ENCODE results near the gene EXD3.
A peak's percentile ranks its signal among the peaks of the same experiment; 100 is the strongest.

The EXD3 gene

DNA sequence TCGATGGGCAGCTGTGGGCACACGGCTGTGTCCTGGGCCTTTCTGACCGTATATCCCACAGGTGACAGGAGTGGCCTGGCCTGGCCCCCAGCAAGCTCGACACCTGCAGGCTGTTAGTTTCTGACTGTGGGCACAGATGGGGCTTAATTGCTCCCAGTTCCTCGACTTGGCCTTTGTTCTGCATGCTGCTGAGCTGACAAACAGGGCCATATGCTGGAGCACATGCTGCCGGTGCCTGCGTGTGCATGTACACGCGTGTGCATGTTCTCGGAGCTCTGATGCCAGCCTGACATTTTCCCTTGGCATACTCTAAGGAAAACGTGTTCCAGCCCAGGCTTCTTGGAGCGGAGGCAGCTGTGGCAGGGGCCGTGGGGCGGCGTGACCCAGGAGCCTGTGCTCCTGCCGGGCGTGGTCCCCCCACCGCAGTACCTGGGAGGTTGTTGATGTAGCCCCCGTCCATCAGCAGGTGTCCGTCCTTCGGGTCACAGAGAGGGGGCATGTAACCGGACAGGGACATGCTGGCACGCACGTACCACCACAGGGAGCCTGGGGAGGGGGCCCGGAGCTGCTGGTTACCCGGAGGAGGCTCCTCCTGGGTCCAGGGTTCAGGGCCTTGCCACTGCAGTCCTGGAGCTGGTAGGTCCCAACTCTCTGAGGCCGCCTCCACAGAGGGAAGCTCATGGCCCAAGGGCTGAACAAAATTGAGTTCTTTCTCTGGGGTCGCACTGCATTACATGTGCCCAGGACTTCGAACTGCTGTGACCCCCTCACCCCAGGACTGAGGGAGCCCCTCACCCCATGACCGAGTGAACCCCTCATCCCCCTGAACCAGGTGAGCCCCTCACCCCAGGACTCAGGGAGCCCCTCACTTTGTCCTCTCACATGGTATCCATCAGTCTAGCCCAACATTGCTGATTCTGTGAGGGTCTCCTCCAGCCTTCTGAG lies 40.3 kb upstream of the EXD3 start:
- in situ Hi-C loops (cut with HindIII; ENCODE audit: low pct_unique_long_range_greater_than_20kb, low sequenced_read_pairs) = no loop called here
- TF ChIP-seq JUND (IDR thresholded peaks at IDR 0.05; ENCODE audit: low read depth) = no peak
- no peak for DNase-seq (ENCODE audit: low read depth in 1 of 2, low spot score in 1 of 2)

DNA sequence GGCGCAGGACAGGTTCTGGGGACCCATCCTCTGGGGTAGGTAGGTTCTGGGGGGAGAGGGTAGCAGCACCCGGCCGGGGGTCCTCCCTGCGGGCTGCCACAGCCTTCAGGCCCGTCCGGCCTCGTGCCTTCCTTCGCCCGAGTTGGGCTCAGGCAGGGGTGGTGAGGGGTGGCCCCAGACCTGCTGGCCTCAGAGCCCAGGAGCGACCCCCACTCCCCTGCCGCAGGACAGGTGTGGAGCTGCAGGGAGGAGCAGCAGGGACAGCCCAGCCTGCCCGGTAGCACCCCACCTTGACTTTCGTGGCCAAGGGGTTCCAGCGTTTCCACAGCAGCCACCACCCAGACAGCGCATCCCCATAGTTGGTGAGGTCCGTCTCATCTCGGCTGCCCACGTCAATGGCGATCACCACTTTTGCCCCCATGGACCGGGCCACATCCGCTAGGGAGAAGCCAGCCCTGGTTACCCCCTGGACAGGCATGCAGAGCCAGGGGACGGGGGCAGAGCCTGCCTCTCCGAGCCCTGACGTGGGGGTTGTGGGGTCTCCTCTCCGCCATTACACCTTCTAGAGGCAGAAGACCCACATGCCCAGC lies 39.5 kb upstream of the EXD3 start:
- no peak for TF ChIP-seq JUND (IDR thresholded peaks at IDR 0.05; ENCODE audit: low read depth)
- DNase-seq (ENCODE audit: low read depth in 1 of 2, low spot score in 1 of 2) = no peak
- in situ Hi-C loops (cut with HindIII; ENCODE audit: low pct_unique_long_range_greater_than_20kb, low sequenced_read_pairs) = no loop called here

DNA sequence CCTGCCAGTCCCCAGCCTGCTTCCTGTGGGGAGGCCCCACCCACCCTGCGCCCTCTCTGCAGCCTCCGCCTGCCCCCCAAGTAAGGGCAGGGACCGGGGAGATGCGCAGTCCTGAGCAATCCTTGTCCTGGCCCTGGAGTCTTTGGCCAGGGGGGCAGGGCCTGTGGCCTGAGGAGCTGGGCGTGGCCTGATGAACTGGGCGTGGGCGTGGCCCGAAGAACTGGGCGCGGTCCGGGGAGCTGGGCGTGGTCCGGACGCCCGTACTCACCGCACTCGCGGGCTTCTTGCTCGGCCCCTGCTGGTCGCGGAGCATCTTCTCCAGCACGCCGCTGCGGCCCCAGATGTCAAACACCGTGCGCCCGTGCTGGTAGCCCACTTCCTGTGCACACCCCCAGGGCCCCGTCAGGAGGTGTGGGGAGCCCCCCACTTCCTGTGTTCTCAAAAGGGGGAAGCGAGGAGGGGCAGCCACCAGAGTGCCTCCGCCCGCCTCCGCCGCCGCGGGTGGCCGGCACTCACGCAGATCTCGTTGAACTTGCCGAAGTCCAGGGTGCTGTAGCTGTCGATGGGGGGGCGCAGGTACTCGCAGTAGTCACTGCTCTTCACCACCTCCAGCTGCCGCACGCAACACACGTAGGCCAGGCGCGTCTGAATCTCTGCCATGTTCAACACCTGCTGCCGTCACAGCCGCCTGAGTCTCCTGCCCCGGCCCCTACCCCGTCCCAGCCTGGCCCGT lies 38.9 kb upstream of the EXD3 start:
- TF ChIP-seq JUND (IDR thresholded peaks at IDR 0.05; ENCODE audit: low read depth) = no peak
- in situ Hi-C loops (cut with HindIII; ENCODE audit: low pct_unique_long_range_greater_than_20kb, low sequenced_read_pairs) = no loop called here
- DNase-seq (ENCODE audit: low read depth in 1 of 2, low spot score in 1 of 2) = no peak

DNA sequence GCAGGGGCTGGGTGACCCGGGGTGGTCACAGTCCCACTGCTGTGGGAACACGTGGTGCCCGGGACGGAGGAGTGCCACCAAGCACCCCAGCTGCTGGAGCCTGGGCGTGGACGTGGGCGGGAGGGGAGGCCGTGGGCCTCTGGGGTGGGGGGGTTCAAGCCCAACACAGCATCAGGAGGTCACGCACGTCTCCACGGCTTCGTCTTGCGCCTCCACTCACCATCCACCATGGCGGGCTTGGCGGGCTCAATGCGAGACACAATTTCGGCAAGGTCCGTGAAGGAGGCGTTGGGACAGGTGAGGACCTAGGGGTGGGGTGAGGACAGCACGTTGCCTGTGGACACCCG lies 38.3 kb upstream of the EXD3 start:
- in situ Hi-C loops (cut with HindIII; ENCODE audit: low pct_unique_long_range_greater_than_20kb, low sequenced_read_pairs) = no loop called here
- no peak for TF ChIP-seq JUND (IDR thresholded peaks at IDR 0.05; ENCODE audit: low read depth)
- no peak for DNase-seq (ENCODE audit: low read depth in 1 of 2, low spot score in 1 of 2)

DNA sequence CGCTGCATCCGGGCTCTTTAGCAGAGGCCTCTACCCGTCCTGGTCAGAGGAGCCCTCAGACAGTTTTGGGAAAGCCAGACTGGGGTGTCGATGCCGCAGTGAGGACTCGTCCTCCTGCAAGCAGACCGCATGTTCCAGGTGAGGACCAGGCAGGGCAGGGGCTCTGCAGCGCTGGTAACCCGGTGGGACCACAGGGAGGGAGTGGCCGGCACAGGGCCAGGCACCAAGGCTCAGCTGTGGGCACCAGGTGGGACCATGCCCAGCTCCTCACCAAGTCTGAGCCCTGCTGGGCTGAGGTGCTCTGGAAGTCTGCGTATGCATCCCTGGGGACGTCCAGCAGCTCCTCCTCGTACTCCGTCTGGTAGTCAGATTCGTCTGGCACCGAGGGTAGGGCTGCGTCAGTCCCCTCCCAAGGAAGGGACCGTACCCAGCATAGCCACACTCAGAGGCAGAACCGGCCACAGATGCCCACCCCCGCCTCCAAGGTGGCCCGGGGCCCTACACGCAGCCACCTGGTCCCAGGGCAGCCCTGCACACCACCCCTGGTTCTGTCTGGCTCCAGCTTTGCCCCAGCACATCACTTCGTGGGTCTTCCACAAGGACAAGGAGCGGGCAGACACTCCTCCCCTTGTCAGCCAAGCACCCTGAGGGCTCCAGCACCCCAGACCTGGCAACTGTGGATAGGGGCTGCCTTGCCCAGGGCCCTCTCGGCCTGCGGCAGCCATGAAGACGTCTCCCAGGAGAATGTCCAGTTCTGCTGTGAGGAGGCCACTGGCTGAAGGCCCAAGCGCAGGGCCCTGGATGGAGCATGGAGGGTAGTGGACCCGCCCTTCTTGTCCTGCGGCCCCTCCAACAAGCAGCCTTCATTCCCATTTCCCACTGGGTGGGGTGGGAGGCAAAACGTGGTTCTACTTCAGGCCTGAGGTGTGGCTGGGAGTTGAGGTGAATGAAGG lies 37.7 kb upstream of the EXD3 start:
- no peak for DNase-seq (ENCODE audit: low read depth in 1 of 2, low spot score in 1 of 2)
- in situ Hi-C loops (cut with HindIII; ENCODE audit: low pct_unique_long_range_greater_than_20kb, low sequenced_read_pairs) = no loop called here
- TF ChIP-seq JUND (IDR thresholded peaks at IDR 0.05; ENCODE audit: low read depth) = no peak

DNA sequence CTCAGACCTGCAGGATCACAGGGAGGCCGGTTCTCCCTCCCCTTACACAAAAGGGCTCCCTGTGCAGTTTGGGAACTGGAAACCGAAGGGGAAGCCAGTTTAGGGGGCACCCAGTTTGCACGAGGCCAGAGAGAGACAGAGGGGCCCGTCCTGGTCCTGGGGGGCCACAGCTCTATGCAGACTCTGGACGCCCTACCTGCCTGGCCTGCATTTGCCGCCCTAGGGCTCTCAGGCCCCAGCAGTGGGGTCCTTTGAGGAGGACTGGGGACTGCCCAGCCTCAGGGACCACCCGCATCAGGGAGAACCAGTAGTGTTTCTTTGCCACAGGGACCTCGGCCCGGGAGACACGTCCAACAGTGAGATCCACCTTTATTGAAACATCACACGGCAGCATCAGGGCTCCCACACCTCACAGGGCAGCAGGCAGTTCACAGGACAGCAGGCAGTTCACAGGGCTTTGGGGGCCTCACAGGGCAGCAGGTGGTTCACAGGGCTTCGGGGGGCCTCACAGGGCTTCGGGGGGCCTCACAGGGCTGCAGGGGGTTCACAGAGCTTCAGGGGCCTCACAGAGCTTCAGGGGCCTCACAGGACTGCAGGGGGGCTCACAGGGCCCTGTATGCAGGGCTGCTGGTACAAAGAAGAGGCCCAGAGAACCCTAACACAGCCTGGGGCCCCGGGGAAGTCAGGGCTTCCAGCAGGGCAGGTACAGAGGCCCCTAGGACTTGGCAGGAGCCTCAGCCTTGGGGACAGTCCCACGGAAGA lies 36.8 kb upstream of the EXD3 start:
- in situ Hi-C loops (cut with HindIII; ENCODE audit: low pct_unique_long_range_greater_than_20kb, low sequenced_read_pairs) = no loop called here
- no peak for TF ChIP-seq JUND (IDR thresholded peaks at IDR 0.05; ENCODE audit: low read depth)
- DNase-seq (ENCODE audit: low read depth in 1 of 2, low spot score in 1 of 2) = no peak

DNA sequence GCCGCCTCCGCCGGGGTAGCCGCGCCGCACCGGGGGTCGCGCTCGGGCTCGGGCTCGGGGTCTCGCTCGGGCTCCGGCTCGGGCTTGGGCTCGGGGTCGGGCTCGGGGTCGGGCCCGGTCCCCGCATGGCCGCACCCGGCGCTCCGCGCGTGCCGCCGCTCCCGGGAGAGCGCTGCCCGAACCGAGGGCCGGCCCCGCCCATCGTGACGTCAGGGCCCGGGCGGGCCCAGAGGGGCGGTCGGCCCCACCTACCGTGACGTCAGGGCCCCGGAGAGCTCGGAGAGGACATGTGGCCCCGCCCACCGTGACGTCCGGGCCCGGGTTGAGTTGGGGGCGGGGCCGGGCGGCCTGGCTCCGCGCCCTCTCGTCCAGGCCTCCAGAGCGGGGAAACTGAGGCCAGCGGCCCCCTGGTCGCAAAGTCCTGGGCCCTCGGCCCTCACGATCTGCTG lies 36.2 kb upstream of the EXD3 start, which contains the start of gene NSMF:
NSMF (minus strand) TSS at position 183 of the 449 bp plus-strand sequence. CDS start 232 bp downstream, outside the sequence.
- TF ChIP-seq JUND (IDR thresholded peaks at IDR 0.05; ENCODE audit: low read depth) = no peak
- in situ Hi-C loops (cut with HindIII; ENCODE audit: low pct_unique_long_range_greater_than_20kb, low sequenced_read_pairs) = no loop called here

DNA sequence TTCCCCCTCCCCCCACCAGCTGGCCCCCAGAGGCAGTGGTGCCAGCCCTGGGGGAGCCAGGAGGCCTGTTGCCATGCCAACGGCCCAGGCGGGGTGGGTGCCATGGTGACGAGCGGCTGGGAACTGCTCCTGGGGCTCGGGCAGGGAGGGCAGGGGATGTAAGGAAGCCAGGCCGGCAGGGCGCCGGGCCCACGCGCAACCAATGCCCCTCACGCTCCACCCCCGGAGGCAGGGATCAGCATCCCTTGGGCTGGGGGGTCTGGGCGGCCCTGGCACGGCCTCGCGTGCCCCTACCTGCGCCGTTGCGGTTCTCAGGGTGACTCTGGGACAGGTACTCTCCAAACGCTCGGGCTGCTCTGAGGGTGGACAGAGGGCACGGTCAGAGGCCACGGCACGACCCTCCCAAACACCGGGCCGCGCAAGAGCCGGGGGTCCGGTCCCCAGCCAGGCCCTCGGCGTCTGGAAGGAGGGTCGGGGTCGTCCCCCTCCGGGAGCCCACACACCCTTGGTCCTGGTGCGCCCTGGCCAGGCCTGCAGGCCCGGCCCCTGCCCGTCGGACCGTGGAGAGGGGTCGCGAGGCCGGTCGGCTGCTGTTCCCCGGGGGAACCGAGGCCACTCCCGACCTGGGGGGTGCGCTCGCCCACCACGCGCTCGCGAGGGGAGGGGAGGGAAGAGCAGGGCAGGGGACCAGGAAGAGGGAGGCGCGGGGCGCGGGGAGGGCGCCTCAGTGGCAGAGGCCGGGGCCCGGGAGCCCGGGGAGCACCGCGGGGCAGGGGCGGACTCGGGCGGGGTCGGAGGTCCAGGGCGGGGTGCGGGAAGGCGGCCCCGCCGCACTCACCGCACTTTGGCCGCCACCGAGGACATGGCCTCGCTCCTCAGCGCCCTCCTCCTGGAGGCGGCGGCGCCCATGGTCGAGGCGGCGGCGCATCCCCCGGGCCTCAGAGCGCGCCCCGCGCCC lies 35.5 kb upstream of the EXD3 start:
- in situ Hi-C loops (cut with HindIII; ENCODE audit: low pct_unique_long_range_greater_than_20kb, low sequenced_read_pairs) = no loop called here

More for the DNA sequence above, 36.2 kb upstream of the EXD3 start, which contains the start of gene NSMF:
- peak; percentile 95 to 100 for DNase-seq (ENCODE audit: low read depth in 1 of 2, low spot score in 1 of 2)

DNA sequence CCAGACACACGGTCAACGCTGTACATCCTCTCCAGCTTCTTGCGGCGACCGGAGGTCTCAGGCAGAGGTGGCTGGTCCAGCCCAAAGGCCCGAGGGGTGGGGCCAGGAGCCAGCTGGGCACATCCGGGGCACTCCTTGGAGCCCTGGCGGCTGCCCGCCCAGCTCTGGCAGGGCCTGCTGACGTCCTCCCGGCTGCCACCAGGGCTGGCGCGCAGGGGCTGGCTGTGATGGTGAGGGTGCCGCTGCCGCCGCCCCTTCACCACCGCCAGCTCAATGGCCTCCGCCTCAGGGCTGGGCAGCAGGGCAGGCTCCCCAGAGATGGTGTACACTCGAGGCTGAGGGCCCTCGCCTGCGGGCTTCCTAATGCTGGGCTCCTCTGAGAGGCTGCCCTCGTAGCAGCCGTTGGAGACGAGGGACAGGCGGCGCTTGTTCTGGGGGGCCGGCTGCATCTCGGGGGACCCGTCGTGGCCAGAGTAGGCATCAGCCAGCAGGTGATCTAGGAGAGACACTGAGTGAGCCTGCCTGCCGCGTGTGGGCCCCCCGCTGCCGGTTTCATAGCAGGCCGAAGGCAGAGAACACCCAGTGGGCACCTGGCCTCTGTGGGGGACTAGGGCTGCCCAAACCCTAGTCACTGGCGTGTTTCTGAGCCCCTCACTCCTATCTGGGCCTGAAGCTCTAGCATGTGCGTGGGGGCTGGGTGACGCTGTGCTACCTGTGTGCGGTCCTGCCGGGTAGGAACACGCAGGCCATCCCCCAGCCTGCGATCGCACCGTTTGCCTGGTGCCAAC lies 34.6 kb upstream of the EXD3 start:
- no peak for TF ChIP-seq JUND (IDR thresholded peaks at IDR 0.05; ENCODE audit: low read depth)
- DNase-seq (ENCODE audit: low read depth in 1 of 2, low spot score in 1 of 2) = no peak
- in situ Hi-C loops (cut with HindIII; ENCODE audit: low pct_unique_long_range_greater_than_20kb, low sequenced_read_pairs) = no loop called here

More for the DNA sequence above, 35.5 kb upstream of the EXD3 start:
- DNase-seq (ENCODE audit: low read depth in 1 of 2, low spot score in 1 of 2) = no peak
- no peak for TF ChIP-seq JUND (IDR thresholded peaks at IDR 0.05; ENCODE audit: low read depth)

Data from T47D (cell line).